ENCODE measurements around the gene DOCK9. TPM values are rescaled to one million over a fixed set of nuclear protein-coding genes. Genes with fewer than 3 reads are reported as not detected.

Gene DOCK9
- total and polyA plus RNA-seq, 2 donors from 2014 or later: 14.0 to 125 TPM

GRCh38 chr13:98866882-98867281 is 111.0 kb downstream of the DOCK9 start:
- H3K9me3 ChIP-seq (ENCODE audit: control insufficient read depth in 2 of 3, insufficient read depth in 1 of 3, low read length in 3 of 3): no peaks in the 10 kb centered on the region
- TF ChIP-seq CTCF (IDR thresholded peaks at IDR 0.05; ENCODE audit: borderline replicate concordance, extremely low read depth, insufficient read depth): no peak

GRCh38 chr13:98860491-98860890 is 117.4 kb downstream of the DOCK9 start:
- peaks cover 2 to 23% (median 11%) of the 10 kb centered on the region in 3 donors for H3K36me3 ChIP-seq (ENCODE audit: control insufficient read depth in 2 of 3, insufficient read depth in 3 of 3, low read length in 3 of 3)
- H3K27me3 ChIP-seq (ENCODE audit: control insufficient read depth, insufficient read depth, low read length): no peaks in the 10 kb centered on the region
- TF ChIP-seq CTCF (IDR thresholded peaks at IDR 0.05; ENCODE audit: borderline replicate concordance, extremely low read depth, insufficient read depth): no peak
- intact Hi-C loops (cut with DNase I): no loop called here
- FAIRE-seq: no peak
- DNase-seq: no peak
- no peaks in the 10 kb centered on the region for H3K9me3 ChIP-seq (ENCODE audit: control insufficient read depth in 2 of 3, insufficient read depth in 1 of 3, low read length in 3 of 3)
- H3K27ac ChIP-seq (ENCODE audit: low read depth in 2 of 2, low read length in 2 of 2): no peak overlapping the region
- no peak overlapping the region for H3K4me3 ChIP-seq (ENCODE audit: low read length in 3 of 3)
- no peaks in the 10 kb centered on the region for H3K4me1 ChIP-seq (ENCODE audit: control insufficient read depth in 2 of 3, insufficient read depth in 2 of 3, low read depth in 1 of 3, low read length in 3 of 3)
- no peak overlapping the region for H3K9ac ChIP-seq (ENCODE audit: low read length in 3 of 3)

More at GRCh38 chr13:98866882-98867281, 111.0 kb downstream of the DOCK9 start:
- intact Hi-C loops (cut with DNase I): no loop called here
- Histone ChIP-seq H3K27me3 (ENCODE audit: control insufficient read depth, insufficient read depth, low read length) (no peaks in the 10 kb centered on the region), H3K4me3 (ENCODE audit: low read length in 3 of 3) (no peak overlapping the region), H3K36me3 (ENCODE audit: control insufficient read depth in 2 of 3, insufficient read depth in 3 of 3, low read length in 3 of 3) (peaks cover 0 to 19% (median 14%) of the 10 kb centered on the region in 3 donors), H3K27ac (ENCODE audit: low read depth in 2 of 2, low read length in 2 of 2) (no peak overlapping the region), H3K9ac (ENCODE audit: low read length in 3 of 3) (no peak overlapping the region), H3K4me1 (ENCODE audit: control insufficient read depth in 2 of 3, insufficient read depth in 2 of 3, low read depth in 1 of 3, low read length in 3 of 3) (no peaks in the 10 kb centered on the region)
- DNase-seq: no peak
- FAIRE-seq: no peak

- no peak overlapping the region for H3K9ac ChIP-seq (ENCODE audit: low read length in 3 of 3)
- no peaks in the 10 kb centered on the region for H3K9me3 ChIP-seq (ENCODE audit: control insufficient read depth in 2 of 3, insufficient read depth in 1 of 3, low read length in 3 of 3)
- no peak overlapping the region for H3K27ac ChIP-seq (ENCODE audit: low read depth in 2 of 2, low read length in 2 of 2)
- H3K4me1 ChIP-seq (ENCODE audit: control insufficient read depth in 2 of 3, insufficient read depth in 2 of 3, low read depth in 1 of 3, low read length in 3 of 3): no peaks in the 10 kb centered on the region
- intact Hi-C loops (cut with DNase I): no loop called here
- no peak for DNase-seq
- TF ChIP-seq CTCF (IDR thresholded peaks at IDR 0.05; ENCODE audit: borderline replicate concordance, extremely low read depth, insufficient read depth): no peak
- peaks cover 2 to 23% (median 15%) of the 10 kb centered on the region in 3 donors for H3K36me3 ChIP-seq (ENCODE audit: control insufficient read depth in 2 of 3, insufficient read depth in 3 of 3, low read length in 3 of 3)
- FAIRE-seq: no peak
- H3K4me3 ChIP-seq (ENCODE audit: low read length in 3 of 3): no peak overlapping the region
- no peaks in the 10 kb centered on the region for H3K27me3 ChIP-seq (ENCODE audit: control insufficient read depth, insufficient read depth, low read length)
Measured at GRCh38 chr13:98858191-98858590, 119.7 kb downstream of the DOCK9 start.

GRCh38 chr13:98856983-98857382 is 120.9 kb downstream of the DOCK9 start:
- H3K27ac ChIP-seq (ENCODE audit: low read depth in 2 of 2, low read length in 2 of 2): no peak overlapping the region
- FAIRE-seq (no peak), DNase-seq (no peak)
- H3K27me3 ChIP-seq (ENCODE audit: control insufficient read depth, insufficient read depth, low read length): no peaks in the 10 kb centered on the region
- H3K9ac ChIP-seq (ENCODE audit: low read length in 3 of 3): no peak overlapping the region
- H3K4me1 ChIP-seq (ENCODE audit: control insufficient read depth in 2 of 3, insufficient read depth in 2 of 3, low read depth in 1 of 3, low read length in 3 of 3): no peaks in the 10 kb centered on the region
- no peak overlapping the region for H3K4me3 ChIP-seq (ENCODE audit: low read length in 3 of 3)
- peaks cover 2 to 16% (median 9%) of the 10 kb centered on the region in 3 donors for H3K36me3 ChIP-seq (ENCODE audit: control insufficient read depth in 2 of 3, insufficient read depth in 3 of 3, low read length in 3 of 3)
- H3K9me3 ChIP-seq (ENCODE audit: control insufficient read depth in 2 of 3, insufficient read depth in 1 of 3, low read length in 3 of 3): no peaks in the 10 kb centered on the region
- intact Hi-C loops (cut with DNase I): no loop called here
- no peak for TF ChIP-seq CTCF (IDR thresholded peaks at IDR 0.05; ENCODE audit: borderline replicate concordance, extremely low read depth, insufficient read depth)

Measured in kidney (tissue), 14 donors.